HL-60 (cell line): Measurements from ENCODE around the gene KRT77.

Experiments used
- DNase-seq, 2 experiments: peaks; one replicate each; pipeline ENCODE4 v3.0.0-alpha.2; 2010 to 2020; ENCODE audit warnings: low read depth in 1 of 2, low spot score in 1 of 2
- H3K27ac ChIP-seq: fragments of 250-450 bp; sonication (Bioruptor Pico); replicated peaks from 2 replicates; pipeline ENCODE4 v1.5.1; 2020; ENCODE audit warnings: mild to moderate bottlenecking, moderate library complexity
- H3K27me3 ChIP-seq: fragments of 250-450 bp; sonication (Bioruptor Pico); 2 replicates; pipeline ENCODE4 v1.5.1; 2021; ENCODE audit warnings: mild to moderate bottlenecking, moderate library complexity; ENCODE audit not compliant: insufficient read depth, poor library complexity, severe bottlenecking
- H3K4me3 ChIP-seq: replicated peaks from 2 replicates; pipeline ENCODE4 v1.5.1; 2011; ENCODE audit warnings: mild to moderate bottlenecking, control low read depth, low read length; ENCODE audit not compliant: insufficient read depth
- GABPA ChIP-seq: IDR thresholded peaks from 2 replicates; pipeline ENCODE4 v1.6.1; 2012; ENCODE audit warnings: low read depth
- POLR2AphosphoS5 ChIP-seq: IDR thresholded peaks from 2 replicates; pipeline ENCODE4 v1.6.1; 2012; ENCODE audit warnings: low read depth
- SPI1 ChIP-seq: IDR thresholded peaks from 2 replicates; pipeline ENCODE4 v1.6.1; 2012; ENCODE audit warnings: low read depth, mild to moderate bottlenecking, borderline replicate concordance
- TF ChIP-seq, protein P1 (sequence below): IDR thresholded peaks from one replicate; pipeline ENCODE4 v1.5.1; 2011; ENCODE audit warnings: low read length, control low read depth, inconsistent platforms; ENCODE audit not compliant: insufficient read depth
- TF ChIP-seq, protein P2 (sequence below): IDR thresholded peaks from 2 replicates; pipeline ENCODE4 v1.6.1; 2012; ENCODE audit warnings: low read depth; ENCODE audit not compliant: insufficient replicate concordance

KRT77 gene

DNA sequence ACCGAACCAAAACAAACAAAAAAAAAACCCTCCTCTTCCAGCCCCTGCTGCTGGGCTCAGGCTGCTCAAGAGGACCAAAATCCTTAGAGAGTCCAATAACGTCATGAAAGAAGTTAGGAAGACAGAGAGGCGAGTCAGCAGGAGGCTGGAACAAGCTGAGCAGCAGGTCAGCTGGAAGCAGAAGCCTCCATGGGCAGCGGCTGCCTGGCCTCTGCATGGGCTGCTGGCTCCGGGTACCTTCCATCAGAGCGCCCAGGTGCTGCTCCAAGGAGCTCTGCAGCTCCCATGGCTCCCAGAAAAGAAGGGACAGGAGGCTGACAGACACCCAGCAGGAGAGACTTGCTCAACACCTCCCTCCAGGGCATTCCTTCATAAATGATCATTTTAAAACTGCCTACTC, 48.1 kb downstream of the KRT77 start:
- no peak for DNase-seq
- no peak overlapping the region for H3K27ac ChIP-seq
- TF ChIP-seq SPI1 (no peak), POLR2AphosphoS5 (no peak), GABPA (no peak)
- TF ChIP-seq, protein P1, sequence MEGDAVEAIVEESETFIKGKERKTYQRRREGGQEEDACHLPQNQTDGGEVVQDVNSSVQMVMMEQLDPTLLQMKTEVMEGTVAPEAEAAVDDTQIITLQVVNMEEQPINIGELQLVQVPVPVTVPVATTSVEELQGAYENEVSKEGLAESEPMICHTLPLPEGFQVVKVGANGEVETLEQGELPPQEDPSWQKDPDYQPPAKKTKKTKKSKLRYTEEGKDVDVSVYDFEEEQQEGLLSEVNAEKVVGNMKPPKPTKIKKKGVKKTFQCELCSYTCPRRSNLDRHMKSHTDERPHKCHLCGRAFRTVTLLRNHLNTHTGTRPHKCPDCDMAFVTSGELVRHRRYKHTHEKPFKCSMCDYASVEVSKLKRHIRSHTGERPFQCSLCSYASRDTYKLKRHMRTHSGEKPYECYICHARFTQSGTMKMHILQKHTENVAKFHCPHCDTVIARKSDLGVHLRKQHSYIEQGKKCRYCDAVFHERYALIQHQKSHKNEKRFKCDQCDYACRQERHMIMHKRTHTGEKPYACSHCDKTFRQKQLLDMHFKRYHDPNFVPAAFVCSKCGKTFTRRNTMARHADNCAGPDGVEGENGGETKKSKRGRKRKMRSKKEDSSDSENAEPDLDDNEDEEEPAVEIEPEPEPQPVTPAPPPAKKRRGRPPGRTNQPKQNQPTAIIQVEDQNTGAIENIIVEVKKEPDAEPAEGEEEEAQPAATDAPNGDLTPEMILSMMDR = no peak
- TF ChIP-seq, protein P2, sequence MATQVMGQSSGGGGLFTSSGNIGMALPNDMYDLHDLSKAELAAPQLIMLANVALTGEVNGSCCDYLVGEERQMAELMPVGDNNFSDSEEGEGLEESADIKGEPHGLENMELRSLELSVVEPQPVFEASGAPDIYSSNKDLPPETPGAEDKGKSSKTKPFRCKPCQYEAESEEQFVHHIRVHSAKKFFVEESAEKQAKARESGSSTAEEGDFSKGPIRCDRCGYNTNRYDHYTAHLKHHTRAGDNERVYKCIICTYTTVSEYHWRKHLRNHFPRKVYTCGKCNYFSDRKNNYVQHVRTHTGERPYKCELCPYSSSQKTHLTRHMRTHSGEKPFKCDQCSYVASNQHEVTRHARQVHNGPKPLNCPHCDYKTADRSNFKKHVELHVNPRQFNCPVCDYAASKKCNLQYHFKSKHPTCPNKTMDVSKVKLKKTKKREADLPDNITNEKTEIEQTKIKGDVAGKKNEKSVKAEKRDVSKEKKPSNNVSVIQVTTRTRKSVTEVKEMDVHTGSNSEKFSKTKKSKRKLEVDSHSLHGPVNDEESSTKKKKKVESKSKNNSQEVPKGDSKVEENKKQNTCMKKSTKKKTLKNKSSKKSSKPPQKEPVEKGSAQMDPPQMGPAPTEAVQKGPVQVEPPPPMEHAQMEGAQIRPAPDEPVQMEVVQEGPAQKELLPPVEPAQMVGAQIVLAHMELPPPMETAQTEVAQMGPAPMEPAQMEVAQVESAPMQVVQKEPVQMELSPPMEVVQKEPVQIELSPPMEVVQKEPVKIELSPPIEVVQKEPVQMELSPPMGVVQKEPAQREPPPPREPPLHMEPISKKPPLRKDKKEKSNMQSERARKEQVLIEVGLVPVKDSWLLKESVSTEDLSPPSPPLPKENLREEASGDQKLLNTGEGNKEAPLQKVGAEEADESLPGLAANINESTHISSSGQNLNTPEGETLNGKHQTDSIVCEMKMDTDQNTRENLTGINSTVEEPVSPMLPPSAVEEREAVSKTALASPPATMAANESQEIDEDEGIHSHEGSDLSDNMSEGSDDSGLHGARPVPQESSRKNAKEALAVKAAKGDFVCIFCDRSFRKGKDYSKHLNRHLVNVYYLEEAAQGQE = no peak

DNA sequence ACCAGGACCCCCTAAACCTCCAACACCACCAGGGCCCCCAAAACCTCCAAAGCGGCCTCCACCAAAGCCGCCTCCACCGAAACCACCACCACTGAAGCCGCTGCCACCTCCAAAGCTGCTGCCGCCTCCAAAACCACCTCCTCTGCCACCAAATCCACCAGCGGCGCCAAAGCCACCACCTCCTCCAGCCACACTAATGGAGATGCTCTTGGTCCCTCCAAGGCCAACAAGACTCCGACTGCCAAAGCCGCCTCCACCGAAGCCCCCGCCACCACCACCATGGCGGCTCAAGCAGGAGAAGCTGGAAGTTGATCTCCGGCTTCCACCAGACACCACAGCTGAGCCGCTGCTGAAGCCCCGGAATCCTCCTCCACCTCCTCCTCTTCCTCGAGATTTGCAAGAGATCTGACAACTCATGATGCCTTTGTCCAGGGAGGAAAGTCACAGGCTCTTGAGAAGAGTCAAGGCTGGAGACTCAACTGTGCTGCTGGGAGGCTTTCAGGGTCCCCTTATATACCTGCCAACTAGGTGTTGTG, 51.5 kb downstream of the KRT77 start, which contains the start of gene KRT2:
Gene KRT2 (minus strand): TSS at position 486 of the 536 bp plus-strand sequence. CDS start 69 bp downstream, at position 417.
- Histone ChIP-seq H3K27me3 (no peaks in the 10 kb centered on the region), H3K4me3 (no peak within 1 kb of the TSS), H3K27ac (no peak within 1 kb of the TSS)
- TF ChIP-seq, protein P1 = no peak
- TF ChIP-seq SPI1 = no peak
- no peak for TF ChIP-seq GABPA
- TF ChIP-seq, protein P2 = no peak
- no peak for TF ChIP-seq POLR2AphosphoS5
- no peak for DNase-seq

More for the DNA sequence above, 48.1 kb downstream of the KRT77 start:
- no peaks in the 10 kb centered on the region for H3K27me3 ChIP-seq
- H3K4me3 ChIP-seq = no peak overlapping the region

DNA sequence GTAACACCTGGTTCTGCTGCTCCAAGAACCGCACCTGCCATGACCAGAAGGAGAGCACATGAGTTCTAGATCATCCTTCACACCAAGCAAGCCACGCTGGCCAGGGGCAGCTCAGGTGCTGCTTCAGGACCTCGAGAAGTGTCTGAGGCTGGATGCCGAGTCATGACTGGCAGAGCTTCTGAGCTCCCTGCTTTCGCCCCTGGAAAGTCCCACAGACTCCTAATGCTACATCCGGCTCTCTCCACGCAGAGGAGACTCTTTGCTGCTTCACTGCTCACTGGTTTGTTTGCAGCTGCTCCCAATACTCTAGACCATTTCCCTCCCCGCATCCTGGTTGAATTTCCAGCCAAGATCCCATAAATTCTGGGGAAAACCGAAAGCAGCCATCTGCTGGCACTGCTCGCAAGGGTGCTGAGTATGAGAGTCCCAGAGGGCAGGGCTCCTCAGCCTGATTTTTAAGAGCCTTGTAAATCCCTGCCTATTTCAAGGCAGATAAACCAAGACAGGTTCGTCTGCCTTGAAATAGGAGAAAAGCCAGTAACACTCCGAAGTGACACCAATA, 52.7 kb downstream of the KRT77 start:
- no peak overlapping the region for H3K4me3 ChIP-seq
- DNase-seq = no peak
- no peak overlapping the region for H3K27ac ChIP-seq

More for the DNA sequence above, 52.7 kb downstream of the KRT77 start:
- TF ChIP-seq GABPA (no peak), POLR2AphosphoS5 (no peak), SPI1 (no peak)
- TF ChIP-seq, protein P1 = no peak
- TF ChIP-seq, protein P2 = no peak
- no peaks in the 10 kb centered on the region for H3K27me3 ChIP-seq
